ENCODE data around the gene FANCE. TPM values are rescaled to one million over a fixed set of nuclear protein-coding genes. Genes with fewer than 3 reads are reported as not detected.

Gene FANCE
- total and polyA plus RNA-seq, 9 of the 15 experiments (the other 6 are each of a cell fraction or from before 2014, with no cell fraction given), result 5.7 to 30.2 (median 17.0) TPM

DNA sequence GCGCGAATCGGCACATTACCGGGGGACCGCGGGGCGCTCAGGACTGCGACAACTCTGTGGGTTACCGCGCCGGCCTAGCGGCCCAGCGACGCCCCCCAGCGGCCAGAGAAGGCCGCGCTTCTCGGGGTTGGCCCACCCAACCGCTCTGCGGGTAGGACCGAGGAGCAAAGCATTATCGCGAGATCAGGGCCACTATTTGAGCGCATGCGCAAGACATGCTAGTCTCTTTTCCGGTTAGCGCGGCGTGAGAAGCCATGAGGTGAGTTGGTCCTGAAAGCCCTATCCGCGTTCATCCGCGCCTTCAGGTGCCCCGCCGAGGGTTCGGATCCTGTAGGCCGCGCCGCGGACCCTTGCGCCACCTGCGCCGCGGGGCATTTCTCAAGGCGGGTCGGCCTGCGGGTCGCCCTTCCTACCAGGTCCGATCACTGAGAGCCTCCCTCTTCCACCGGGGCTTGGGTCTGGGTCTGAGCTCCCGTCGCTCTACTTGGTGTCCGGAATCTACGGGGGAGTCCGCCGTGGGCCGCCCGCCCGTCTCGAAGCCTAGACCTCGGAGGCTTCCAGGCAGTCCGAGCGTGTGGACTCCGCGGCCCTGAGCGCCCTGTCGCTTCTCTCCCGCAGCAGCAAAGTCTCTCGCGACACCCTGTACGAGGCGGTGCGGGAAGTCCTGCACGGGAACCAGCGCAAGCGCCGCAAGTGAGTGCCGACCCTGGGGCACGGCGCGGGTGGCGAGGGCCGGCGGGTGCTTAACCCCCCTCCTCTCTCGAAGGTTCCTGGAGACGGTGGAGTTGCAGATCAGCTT, 16.2 kb downstream of the FANCE start, which contains the start of gene RPL10A (continued):
- TF ChIP-seq CHD7 (IDR thresholded peaks at IDR 0.05; ENCODE audit: low read depth, low read length), result peak; percentile 22
- TF ChIP-seq, protein P1, sequence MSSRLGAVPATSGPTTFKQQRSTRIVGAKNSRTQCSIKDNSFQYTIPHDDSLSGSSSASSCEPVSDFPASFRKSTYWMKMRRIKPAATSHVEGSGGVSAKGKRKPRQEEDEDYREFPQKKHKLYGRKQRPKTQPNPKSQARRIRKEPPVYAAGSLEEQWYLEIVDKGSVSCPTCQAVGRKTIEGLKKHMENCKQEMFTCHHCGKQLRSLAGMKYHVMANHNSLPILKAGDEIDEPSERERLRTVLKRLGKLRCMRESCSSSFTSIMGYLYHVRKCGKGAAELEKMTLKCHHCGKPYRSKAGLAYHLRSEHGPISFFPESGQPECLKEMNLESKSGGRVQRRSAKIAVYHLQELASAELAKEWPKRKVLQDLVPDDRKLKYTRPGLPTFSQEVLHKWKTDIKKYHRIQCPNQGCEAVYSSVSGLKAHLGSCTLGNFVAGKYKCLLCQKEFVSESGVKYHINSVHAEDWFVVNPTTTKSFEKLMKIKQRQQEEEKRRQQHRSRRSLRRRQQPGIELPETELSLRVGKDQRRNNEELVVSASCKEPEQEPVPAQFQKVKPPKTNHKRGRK (tag; IDR thresholded peaks at IDR 0.05), result no peak
- peak; percentile 24; the same call in 1 of the 2 replicates for TF ChIP-seq ZNF316 (IDR thresholded peaks at IDR 0.05)
- no peak for TF ChIP-seq ASH1L (IDR thresholded peaks at IDR 0.05; ENCODE audit: borderline replicate concordance, low read depth, partially characterized antibody)
- TF ChIP-seq SIRT6 (IDR thresholded peaks at IDR 0.05; ENCODE audit: low read depth, low read length), result peak; percentile 94
- TF ChIP-seq EGR1 (conservative IDR thresholded peaks at IDR 0.05), result no peak
- no peak for TF ChIP-seq ZFP1 (CRISPR knock-in tag; IDR thresholded peaks at IDR 0.05)
- TF ChIP-seq EWSR1 (IDR thresholded peaks at IDR 0.05; ENCODE audit: borderline replicate concordance, low read depth, partially characterized antibody), result no peak
- TF ChIP-seq CBX5 (IDR thresholded peaks at IDR 0.05; ENCODE audit: borderline replicate concordance, low read depth), result 0 out of 2 replicates have a peak, but pooled peaks have one; percentile 25
- TF ChIP-seq FOXA3 (CRISPR knock-in tag; conservative IDR thresholded peaks at IDR 0.05 in 1 of 2, IDR thresholded peaks at IDR 0.05 in 1 of 2), result no peak
- TF ChIP-seq EZH2 (IDR thresholded peaks at IDR 0.05; ENCODE audit: borderline replicate concordance, low read depth, low read length), result no peak
- TF ChIP-seq ZC3H11A (IDR thresholded peaks at IDR 0.05; ENCODE audit: low read depth, low read length), result no peak
- TF ChIP-seq ZNF785 (CRISPR knock-in tag; IDR thresholded peaks at IDR 0.05), result no peak
